ENCODE results near the gene BNC1. TPM values are rescaled to one million over a fixed set of nuclear protein-coding genes. Genes with fewer than 3 reads are reported as not detected.
"Not testable (repeated sequence)": the region's sequence is repeated elsewhere in the genome, so short reads cannot be mapped to it uniquely, and the experiment has no call there.

Gene BNC1
- total RNA-seq, 6 experiments from 2014 or later = 0.12 to 0.31 (median 0.14) TPM; not detected in 3

GRCh38 chr15:83225449-83225848, 59.0 kb downstream of the BNC1 start:
- Histone ChIP-seq H3K4me1 (no peaks in the 10 kb centered on the region), H3K27me3 (no peaks in the 10 kb centered on the region), H3K9me3 (no peaks in the 10 kb centered on the region), H3K36me3 (no peaks in the 10 kb centered on the region), H3K4me3 (no peak overlapping the region), H3K27ac (no peak overlapping the region)
- 55% methylated on average over 6 of the region's 9 CpGs for WGBS (ENCODE audit: insufficient coverage, low coverage, low lambda C conversion rate, missing lambda C conversion rate)
- intact Hi-C loops (cut with DNase I) = no loop called here
- DNase-seq = no peak
- TF ChIP-seq POLR2A (IDR thresholded peaks at IDR 0.05) (no peak), CTCF (IDR thresholded peaks at IDR 0.05) (no peak)
- no peak for ATAC-seq

GRCh38 chr15:83221781-83222180, 62.7 kb downstream of the BNC1 start:
- ATAC-seq; DNase-seq; H3K36me3 ChIP-seq; H3K4me1 ChIP-seq; H3K27ac ChIP-seq; intact Hi-C loops (cut with DNase I); H3K4me3 ChIP-seq; H3K27me3 ChIP-seq; H3K9me3 ChIP-seq: not testable (repeated sequence)
- WGBS (ENCODE audit: insufficient coverage, low coverage, low lambda C conversion rate, missing lambda C conversion rate) = no CpG with 5 or more reads among the region's 9 CpGs

- Histone ChIP-seq H3K36me3 (no peaks in the 10 kb centered on the region), H3K4me3 (no peak overlapping the region), H3K9me3 (no peaks in the 10 kb centered on the region), H3K27ac (no peak overlapping the region), H3K27me3 (peaks cover 0 to 3% of the 10 kb centered on the region in 2 donors), H3K4me1 (no peaks in the 10 kb centered on the region)
- WGBS (ENCODE audit: insufficient coverage, low coverage, low lambda C conversion rate, missing lambda C conversion rate) = 80% methylated on average over 1 of the region's 1 CpG
- intact Hi-C loops (cut with DNase I) = no loop called here
- no peak for ATAC-seq
- TF ChIP-seq CTCF (IDR thresholded peaks at IDR 0.05) (no peak), POLR2A (IDR thresholded peaks at IDR 0.05) (no peak)
- no peak for DNase-seq
Measured at GRCh38 chr15:83219026-83219425, 65.4 kb downstream of the BNC1 start.

- WGBS (ENCODE audit: insufficient coverage, low coverage, low lambda C conversion rate, missing lambda C conversion rate) = 75% methylated on average over 2 of the region's 2 CpGs
- ATAC-seq (no peak), DNase-seq (no peak)
- peaks cover 0 to 3% of the 10 kb centered on the region in 2 donors for H3K27me3 ChIP-seq
- no peak for TF ChIP-seq POLR2A (IDR thresholded peaks at IDR 0.05)
- TF ChIP-seq CTCF (IDR thresholded peaks at IDR 0.05) = no peak
- intact Hi-C loops (cut with DNase I) = no loop called here
- H3K36me3 ChIP-seq = no peaks in the 10 kb centered on the region
- H3K27ac ChIP-seq = no peak overlapping the region
- no peak overlapping the region for H3K4me3 ChIP-seq
- H3K4me1 ChIP-seq = no peaks in the 10 kb centered on the region
- H3K9me3 ChIP-seq = no peaks in the 10 kb centered on the region
Measured at GRCh38 chr15:83215306-83215705, 69.2 kb downstream of the BNC1 start.

- peaks cover 0 to 7% (median 0%) of the 10 kb centered on the region in 4 donors for H3K4me1 ChIP-seq
- DNase-seq = no peak
- 56% methylated on average over 3 of the region's 3 CpGs for WGBS (ENCODE audit: insufficient coverage, low coverage, low lambda C conversion rate, missing lambda C conversion rate)
- H3K27me3 ChIP-seq = peaks cover 0 to 11% of the 10 kb centered on the region in 2 donors
- ATAC-seq = no peak
- H3K36me3 ChIP-seq = no peaks in the 10 kb centered on the region
- H3K27ac ChIP-seq = no peak overlapping the region
- no peaks in the 10 kb centered on the region for H3K9me3 ChIP-seq
- TF ChIP-seq POLR2A (IDR thresholded peaks at IDR 0.05) (no peak), CTCF (IDR thresholded peaks at IDR 0.05) (no peak)
- no peak overlapping the region for H3K4me3 ChIP-seq
- intact Hi-C loops (cut with DNase I) = no loop called here
Measured at GRCh38 chr15:83210619-83211018, 73.8 kb downstream of the BNC1 start.
